HG02571 (cell line): ENCODE data around the gene LRRN3.

ENCODE experiments used
- ATAC-seq: cut with Tn5 transposase; IDR thresholded peaks from one replicate; pipeline ENCODE4 v1.9.1; 2021; ENCODE audit warnings: mild to moderate bottlenecking, moderate library complexity; ENCODE audit not compliant: unreplicated experiment

LRRN3 gene

DNA sequence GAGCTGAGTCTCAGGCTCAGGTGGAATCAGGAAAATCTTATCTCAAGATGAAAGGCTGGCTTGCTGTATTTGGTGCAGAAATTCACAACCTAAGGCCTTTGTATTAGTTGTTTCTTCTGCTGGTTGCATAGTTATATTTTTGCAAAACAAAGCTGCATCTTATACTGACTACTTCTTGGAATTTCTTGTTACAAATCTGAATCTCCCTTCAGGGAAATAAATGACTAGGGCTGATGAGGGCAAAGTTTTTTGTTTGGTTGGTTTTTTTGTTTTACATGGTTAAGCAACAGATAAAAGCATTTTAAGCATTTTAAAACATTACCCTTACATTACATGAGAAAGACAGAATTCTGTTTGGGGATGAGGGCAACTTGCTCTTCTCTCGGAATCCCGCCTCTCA, 13.9 kb upstream of the LRRN3 start:
- no peak for ATAC-seq

GRCh38 chr7:111080495-111081105, 10.3 kb upstream of the LRRN3 start:
- no peak for ATAC-seq

GRCh38 chr7:111081546-111082267, 9.2 kb upstream of the LRRN3 start:
- ATAC-seq, result no peak

DNA sequence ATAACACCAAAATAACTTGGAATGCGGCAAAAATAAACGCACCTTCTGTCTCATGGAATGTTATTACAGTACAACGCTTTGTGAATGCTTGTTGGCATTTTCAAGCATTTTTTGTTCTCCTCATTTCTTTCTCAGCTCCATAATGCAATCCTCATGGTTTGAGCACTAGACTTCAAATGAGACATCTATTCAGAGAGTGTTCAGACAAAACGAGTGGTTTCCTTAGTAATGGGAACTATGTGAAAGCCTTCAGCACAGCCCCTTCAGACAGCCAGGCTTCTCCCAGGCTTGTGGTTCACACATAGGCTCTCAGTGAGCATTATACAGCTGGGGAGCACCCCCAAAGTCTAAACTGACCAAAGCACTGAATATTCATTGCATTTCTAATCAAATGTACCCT, 8.6 kb upstream of the LRRN3 start:
- no peak for ATAC-seq

GRCh38 chr7:111083413-111083812, 7.5 kb upstream of the LRRN3 start:
- ATAC-seq, result peak; percentile 99

DNA sequence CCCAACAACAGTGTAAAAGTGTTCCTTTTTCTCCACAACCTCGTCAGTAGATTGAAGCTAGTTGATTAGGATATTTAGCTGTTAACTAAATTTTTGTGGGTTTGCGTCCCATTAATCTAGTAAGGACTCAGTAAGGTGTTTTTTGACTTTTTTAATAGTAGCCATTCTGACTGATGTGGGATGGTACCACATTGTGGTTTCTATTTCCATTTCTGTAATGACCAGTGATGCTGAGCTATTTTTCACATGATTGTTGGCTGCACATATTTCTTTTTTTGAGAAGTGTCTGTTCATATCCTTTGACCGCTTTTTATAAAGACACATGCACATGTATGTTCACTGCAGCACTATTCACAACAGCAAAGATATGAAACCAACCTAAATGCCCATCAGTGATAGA, 5.6 kb upstream of the LRRN3 start:
- no peak for ATAC-seq

DNA sequence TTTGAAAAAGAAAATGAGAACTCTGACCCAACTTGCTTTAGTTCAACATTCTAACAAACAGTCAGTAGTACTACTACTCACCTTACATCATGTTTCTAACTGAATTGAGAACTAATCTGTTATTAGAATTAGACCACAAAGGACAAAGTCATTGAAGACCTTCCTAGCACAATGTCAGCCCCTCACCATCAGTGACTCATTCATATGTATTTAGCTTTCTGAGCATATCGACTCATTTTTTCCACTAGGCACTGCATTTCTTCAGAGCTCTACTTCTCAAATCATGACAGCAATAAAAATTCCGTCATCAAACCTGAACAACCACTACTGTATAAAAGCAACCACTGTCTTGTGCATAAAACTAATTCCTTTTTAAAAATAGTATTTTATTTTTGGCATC, 4.4 kb upstream of the LRRN3 start:
- no peak for ATAC-seq

GRCh38 chr7:111088328-111088727, 2.6 kb upstream of the LRRN3 start:
- no peak for ATAC-seq

GRCh38 chr7:111089822-111090426, 1.0 kb upstream of the LRRN3 start:
- peak; percentile 54 for ATAC-seq

GRCh38 chr7:111091593-111092358, 849 bp downstream of the LRRN3 start:
- no peak for ATAC-seq

DNA sequence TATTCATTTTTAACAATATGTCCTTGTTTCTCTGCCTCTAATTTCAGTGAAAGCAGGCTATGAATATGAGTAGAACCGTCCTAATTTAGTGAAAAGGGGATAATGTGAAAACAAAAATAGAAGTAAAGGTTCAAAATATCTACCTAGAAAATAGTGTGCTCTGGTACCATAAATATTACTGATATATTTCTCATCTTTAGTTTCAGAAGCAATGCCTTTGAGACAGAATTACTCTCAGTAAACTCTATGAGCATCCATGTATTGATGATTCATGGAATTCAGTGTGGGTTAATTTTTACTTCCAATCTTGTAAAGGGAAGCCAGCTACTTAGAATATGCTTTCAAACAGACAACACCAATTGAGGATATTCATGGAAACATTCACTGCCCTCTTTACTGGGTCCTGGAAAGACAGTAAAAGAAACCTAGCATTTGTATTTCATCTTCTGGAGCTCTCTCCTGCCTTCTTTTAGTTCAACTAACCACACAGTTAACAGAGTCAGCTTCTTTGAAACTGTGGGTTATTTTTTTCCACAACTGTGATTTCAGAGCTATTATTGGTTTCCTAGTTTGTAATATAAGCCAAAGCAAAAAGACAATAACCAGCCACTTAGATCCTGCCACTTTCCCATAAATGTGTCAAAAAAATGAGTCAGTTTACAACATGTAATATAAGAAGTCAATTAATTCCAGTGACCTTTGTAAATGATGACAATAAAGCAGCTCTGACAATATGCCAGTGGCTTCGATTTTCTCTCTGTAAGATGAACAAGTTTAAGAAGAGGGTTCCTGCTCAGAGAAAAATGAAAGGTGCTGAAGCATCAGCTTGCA, 1.7 kb downstream of the LRRN3 start:
- peak; percentile 53 for ATAC-seq

DNA sequence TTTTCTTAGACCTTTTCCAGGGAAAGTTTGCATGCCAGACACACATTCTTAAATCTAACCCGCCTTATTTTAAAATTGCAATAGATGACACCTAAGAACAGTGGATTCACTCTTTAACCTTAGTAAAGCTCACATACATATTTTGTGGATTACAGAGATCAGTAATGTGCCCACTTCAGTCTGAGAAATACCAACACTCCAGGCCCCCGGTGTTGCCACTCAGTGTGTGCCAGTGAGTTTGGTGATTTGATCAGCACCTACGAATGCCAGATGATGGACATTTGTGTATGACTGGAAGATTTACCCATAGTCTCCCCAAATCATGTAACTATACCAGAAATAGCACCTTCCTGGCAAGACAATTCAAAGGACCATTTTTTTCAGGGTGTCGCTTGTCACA, 2.6 kb downstream of the LRRN3 start:
- ATAC-seq, result no peak

GRCh38 chr7:111094419-111094818, 3.5 kb downstream of the LRRN3 start:
- ATAC-seq, result no peak

DNA sequence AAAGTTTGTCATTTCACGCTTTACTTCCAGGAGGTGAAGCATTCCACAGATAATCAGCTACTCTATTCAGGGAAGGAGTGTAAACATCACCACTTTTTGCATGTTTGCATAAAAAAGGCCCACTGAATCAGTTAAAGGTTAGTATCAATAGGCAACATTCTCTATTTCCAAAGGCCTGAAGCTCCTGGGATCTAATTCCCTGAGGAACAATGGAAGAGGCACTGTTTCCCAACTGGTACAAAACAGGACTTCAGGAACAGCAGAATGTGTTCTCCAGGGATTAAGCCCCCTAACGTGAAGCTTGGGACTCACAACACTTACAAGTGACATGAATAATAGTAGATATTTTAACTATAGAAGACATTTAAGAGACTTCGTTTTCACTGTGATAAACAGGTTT, 6.1 kb downstream of the LRRN3 start:
- ATAC-seq, result no peak

GRCh38 chr7:111098011-111098925, 7.3 kb downstream of the LRRN3 start:
- peak; percentile 69 for ATAC-seq

DNA sequence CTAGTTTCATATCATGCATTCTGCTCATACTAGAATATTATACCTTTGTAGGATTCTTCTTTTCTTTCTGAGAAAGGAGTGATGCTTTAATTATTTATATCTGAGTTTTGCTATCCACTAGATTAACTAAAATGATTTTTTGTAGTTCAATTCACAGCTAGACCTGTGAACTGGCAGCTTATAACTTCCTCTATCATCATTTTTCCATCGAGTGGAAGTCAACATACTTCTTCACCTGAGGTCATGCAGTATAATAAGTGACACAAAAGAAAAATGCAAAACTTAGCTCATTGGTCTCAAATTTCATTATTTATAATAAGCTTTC, 8.0 kb downstream of the LRRN3 start:
- ATAC-seq, result no peak

GRCh38 chr7:111101856-111102646, 11.1 kb downstream of the LRRN3 start:
- ATAC-seq, result no peak

- ATAC-seq, result no peak
Measured at GRCh38 chr7:111103136-111103535, 12.2 kb downstream of the LRRN3 start.

GRCh38 chr7:111103678-111104274, 12.8 kb downstream of the LRRN3 start:
- ATAC-seq, result peak; percentile 66
